GM18499 (cell line): Measurements from ENCODE around the gene TSPAN5.

Experiments used
- ATAC-seq: cut with Tn5 transposase; IDR thresholded peaks from one replicate; pipeline ENCODE4 v1.9.1; 2021; ENCODE audit warnings: moderate number of reproducible peaks; ENCODE audit not compliant: insufficient read depth, unreplicated experiment

Gene TSPAN5

GRCh38 chr4:98430708-98431403 lies 227.6 kb downstream of the TSPAN5 start:
- ATAC-seq = no peak

GRCh38 chr4:98423009-98423408 lies 235.4 kb downstream of the TSPAN5 start:
- no peak for ATAC-seq

- no peak for ATAC-seq
Measured at GRCh38 chr4:98421111-98421510, 237.3 kb downstream of the TSPAN5 start.
